Right lung (tissue), 5 donors: ENCODE measurements around the gene TMEM156. TPM values are rescaled to one million over a fixed set of nuclear protein-coding genes. Genes with fewer than 3 reads are reported as not detected.
"Not testable (repeated sequence)": the region's sequence is repeated elsewhere in the genome, so short reads cannot be mapped to it uniquely, and the experiment has no call there.

ENCODE experiments used
- DNase-seq, 2 donors: peaks; one replicate each; pipeline ENCODE4 v3.0.0-alpha.2; 2013
- polyA plus RNA-seq, 5 donors: library from polyadenylated mRNA; unstranded; fragments of 120-200 nt; gene quantifications; one replicate each; pipeline versions ENCODE4 v1.2.1 to v1.2.3, GENCODE V29; 2013; ENCODE audit warnings: inconsistent platforms in 1 of 5, low replicate concordance in 1 of 5; ENCODE audit not compliant: insufficient read length in 5 of 5, insufficient read depth in 1 of 5

The TMEM156 gene
- polyA plus RNA-seq, 5 donors = 0.23 to 0.98 (median 0.63) TPM

GRCh38 chr4:38994135-38994534, 38.1 kb downstream of the TMEM156 start:
- no peak for DNase-seq

- no peak for DNase-seq
These were observed 38.5 kb downstream of the TMEM156 start for GRCh38 chr4:38993683-38994082.

- DNase-seq = no peak
These were observed 42.0 kb downstream of the TMEM156 start for GRCh38 chr4:38990241-38990640.

GRCh38 chr4:38989487-38989886, 42.7 kb downstream of the TMEM156 start:
- DNase-seq = no peak

GRCh38 chr4:38988353-38988752, 43.9 kb downstream of the TMEM156 start:
- DNase-seq = not testable (repeated sequence)

- DNase-seq = no peak
These were observed 44.7 kb downstream of the TMEM156 start for GRCh38 chr4:38987491-38987890.

GRCh38 chr4:38985410-38986100, 46.7 kb downstream of the TMEM156 start:
- DNase-seq = no peak

- no peak for DNase-seq
These were observed 48.2 kb downstream of the TMEM156 start for GRCh38 chr4:38983787-38984598.

GRCh38 chr4:38983291-38983690, 48.9 kb downstream of the TMEM156 start:
- DNase-seq = no peak

- DNase-seq = no peak
These were observed 49.7 kb downstream of the TMEM156 start for GRCh38 chr4:38982361-38983095.

GRCh38 chr4:38980903-38981676, 51.1 kb downstream of the TMEM156 start:
- no peak for DNase-seq

GRCh38 chr4:38979511-38980230, 52.5 kb downstream of the TMEM156 start:
- no peak for DNase-seq

GRCh38 chr4:38979081-38979480, 53.1 kb downstream of the TMEM156 start:
- DNase-seq = no peak

GRCh38 chr4:38976308-38976707, 55.9 kb downstream of the TMEM156 start:
- no peak for DNase-seq

GRCh38 chr4:38968668-38969067, 63.5 kb downstream of the TMEM156 start:
- DNase-seq = no peak

- no peak for DNase-seq
These were observed 64.7 kb downstream of the TMEM156 start for GRCh38 chr4:38967260-38968095.

GRCh38 chr4:38965866-38966265, 66.3 kb downstream of the TMEM156 start:
- DNase-seq = no peak

- no peak for DNase-seq
These were observed 67.0 kb downstream of the TMEM156 start for GRCh38 chr4:38964942-38965775.

- DNase-seq = not testable (repeated sequence)
These were observed 73.0 kb downstream of the TMEM156 start for GRCh38 chr4:38959248-38959647.
